Activated T-cell treated with anti-CD3 and anti-CD28 coated beads, Interleukin-2, amount 50 U/mL, for 72 hours (primary cell): ENCODE measurements around the gene LIMK1. TPM values are rescaled to one million over a fixed set of nuclear protein-coding genes. Genes with fewer than 3 reads are reported as not detected.
"Not testable (repeated sequence)": the region's sequence is repeated elsewhere in the genome, so short reads cannot be mapped to it uniquely, and the experiment has no call there.

ENCODE experiments used
- ATAC-seq, 2 donors: fragments of 150-1000 bp; cut with Tn5 transposase; replicated peaks in 1 of 2; 2 replicates each; pipeline ENCODE4 v1.10.0; 2021; ENCODE audit warnings: moderate library complexity in 2 of 2, mild to moderate bottlenecking in 1 of 2
- DNase-seq, 2 donors: peaks; one replicate each; pipeline ENCODE4 v3.0.0; 2021 to 2022; ENCODE audit warnings: mixed read lengths in 1 of 2
- H3K27ac Mint-ChIP-seq: one replicate; pipeline ENCODE4 v1.8.0; 2022; ENCODE audit warnings: mild to moderate bottlenecking, moderate library complexity, mixed read lengths
- H3K27me3 Mint-ChIP-seq: one replicate; pipeline ENCODE4 v1.8.0; 2022; ENCODE audit warnings: low read depth, mixed read lengths
- H3K36me3 Mint-ChIP-seq, 2 donors: one replicate each; pipeline ENCODE4 v1.8.0; 2022; ENCODE audit warnings: mixed read lengths in 2 of 2, mild to moderate bottlenecking in 1 of 2; ENCODE audit not compliant: insufficient read depth in 2 of 2
- H3K4me1 Mint-ChIP-seq: one replicate; pipeline ENCODE4 v1.8.0; 2022; ENCODE audit warnings: low read depth, mixed read lengths
- H3K4me3 Mint-ChIP-seq, 2 donors: one replicate each; pipeline ENCODE4 v1.8.0; 2022; ENCODE audit warnings: mild to moderate bottlenecking in 2 of 2, mixed read lengths in 2 of 2, moderate library complexity in 2 of 2
- H3K9me3 Mint-ChIP-seq, 2 donors: one replicate each; pipeline ENCODE4 v1.8.0; 2022; ENCODE audit warnings: mixed read lengths in 2 of 2
- total RNA-seq, 2 donors: library from RNA; stranded (reverse); gene quantifications; one replicate each; pipeline ENCODE4 v1.2.3, GENCODE V29; 2022

Gene LIMK1
- total RNA-seq, 2 donors from 2014 or later = 18.8 to 22.3 TPM

GRCh38 chr7:74165867-74166593, 82.4 kb downstream of the LIMK1 start:
- Mint-ChIP-seq H3K4me1 (no peaks in the 10 kb centered on the region), H3K9me3 (no peaks in the 10 kb centered on the region), H3K27ac (no peak overlapping the region), H3K36me3 (no peaks in the 10 kb centered on the region), H3K27me3 (no peaks in the 10 kb centered on the region), H3K4me3 (no peak overlapping the region)
- no peak for ATAC-seq
- no peak for DNase-seq

DNA sequence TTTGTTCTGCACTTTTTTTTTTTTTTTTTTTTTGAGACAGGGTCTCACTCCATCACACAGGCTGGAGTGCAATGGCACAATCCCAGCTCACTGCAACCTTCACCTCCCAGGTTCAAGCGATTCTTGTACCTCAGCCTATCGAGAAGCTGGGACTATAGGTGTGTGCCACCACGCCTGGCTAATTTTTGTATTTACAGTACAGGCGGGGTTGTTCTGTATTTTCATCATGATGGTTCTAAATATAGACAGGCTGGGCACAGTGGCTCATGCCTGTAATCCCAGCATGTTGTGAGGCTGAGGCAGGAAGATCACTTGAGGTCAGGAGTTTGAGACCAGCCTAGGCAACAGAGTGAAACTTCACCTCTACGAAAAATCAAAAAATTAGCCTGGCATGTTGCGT, 83.7 kb downstream of the LIMK1 start:
- H3K9me3 Mint-ChIP-seq, ATAC-seq, H3K4me3 Mint-ChIP-seq, H3K4me1 Mint-ChIP-seq, H3K27me3 Mint-ChIP-seq, DNase-seq, H3K36me3 Mint-ChIP-seq, H3K27ac Mint-ChIP-seq: not testable (repeated sequence)

Other genes with a start within 250 kb of the LIMK1 start
- 1 to 10 TPM in 1 of 2 donors, not detected in 1; 1.8 TPM for gene METTL27, start 241.3 kb upstream of the LIMK1 start, total RNA-seq
- not detected for gene TMEM270, start 222.6 kb upstream of the LIMK1 start, total RNA-seq
- gene ELN, start 55.6 kb upstream of the LIMK1 start, total RNA-seq = not detected
- 100 to 1,000 TPM; 452 to 457 TPM for gene EIF4H, start 90.6 kb downstream of the LIMK1 start, total RNA-seq
- 1 to 10 TPM; 3.7 to 7.6 TPM for gene LAT2, start 126.2 kb downstream of the LIMK1 start, total RNA-seq
- 10 to 100 TPM; 62.9 to 95.3 TPM for gene RFC2, start 170.6 kb downstream of the LIMK1 start, total RNA-seq
- 1 to 10 TPM; 2.4 to 3.2 TPM for gene CLIP2, start 205.6 kb downstream of the LIMK1 start, total RNA-seq